ENCODE measurements around the gene MTMR12.

GRCh38 chr5:32353420-32353819 lies 40.7 kb upstream of the MTMR12 start:
- no peak for TF ChIP-seq POLR2A (IDR thresholded peaks at IDR 0.05; ENCODE audit: extremely low read depth, insufficient read length)
- TF ChIP-seq MAX (IDR thresholded peaks at IDR 0.05; ENCODE audit: low read depth, low read length): no peak
- TF ChIP-seq CTCF (IDR thresholded peaks at IDR 0.05; ENCODE audit: low read depth, low read length): no peak
